Brain microvascular endothelial cell (primary cell): ENCODE data around the gene CFHR3.

ENCODE experiments used
- DNase-seq: peaks from one replicate; pipeline ENCODE4 v3.0.0-alpha.2; 2020
- H3K27ac ChIP-seq: fragments of 250-450 bp; sonication (Bioruptor Pico); 2 replicates; pipeline ENCODE4 v1.5.1; 2020; ENCODE audit warnings: mild to moderate bottlenecking, moderate library complexity
- H3K27me3 ChIP-seq: fragments of 250-450 bp; sonication (Bioruptor Pico); replicated peaks from 2 replicates; pipeline ENCODE4 v1.5.1; 2020; ENCODE audit warnings: mild to moderate bottlenecking
- H3K36me3 ChIP-seq: fragments of 250-450 bp; sonication (Bioruptor Pico); replicated peaks from 2 replicates; pipeline ENCODE4 v1.5.1; 2020; ENCODE audit warnings: mild to moderate bottlenecking
- H3K4me3 ChIP-seq: 2 replicates; pipeline ENCODE4 v1.5.1; 2011; ENCODE audit warnings: low read depth, mild to moderate bottlenecking, control low read depth, low read length, moderate library complexity
- in situ Hi-C: cut with HindIII; loops from 2 replicates; pipeline ENCODE4 v1.10.0; 2017; ENCODE audit warnings: low sequenced_read_pairs, low pct_ligation_motif_present
- TF ChIP-seq, protein P1 (sequence below): IDR thresholded peaks from 2 replicates; pipeline ENCODE4 v1.5.1; 2011; ENCODE audit warnings: low read depth, mild to moderate bottlenecking, moderate library complexity, low read length, control low read depth, inconsistent platforms; ENCODE audit errors: missing control alignments

CFHR3 gene

GRCh38 chr1:196774603-196775002, at the start of gene CFHR3:
Gene CFHR3 (plus strand): TSS chr1:196774840. CDS start chr1:196774887, 47 bp downstream.
- DNase-seq: no peak
- no peak within 1 kb of the TSS for H3K4me3 ChIP-seq
- no peaks in the 10 kb centered on the region for H3K36me3 ChIP-seq
- in situ Hi-C loops: no loop called here
- H3K27me3 ChIP-seq: no peaks in the 10 kb centered on the region
- TF ChIP-seq, protein P1, sequence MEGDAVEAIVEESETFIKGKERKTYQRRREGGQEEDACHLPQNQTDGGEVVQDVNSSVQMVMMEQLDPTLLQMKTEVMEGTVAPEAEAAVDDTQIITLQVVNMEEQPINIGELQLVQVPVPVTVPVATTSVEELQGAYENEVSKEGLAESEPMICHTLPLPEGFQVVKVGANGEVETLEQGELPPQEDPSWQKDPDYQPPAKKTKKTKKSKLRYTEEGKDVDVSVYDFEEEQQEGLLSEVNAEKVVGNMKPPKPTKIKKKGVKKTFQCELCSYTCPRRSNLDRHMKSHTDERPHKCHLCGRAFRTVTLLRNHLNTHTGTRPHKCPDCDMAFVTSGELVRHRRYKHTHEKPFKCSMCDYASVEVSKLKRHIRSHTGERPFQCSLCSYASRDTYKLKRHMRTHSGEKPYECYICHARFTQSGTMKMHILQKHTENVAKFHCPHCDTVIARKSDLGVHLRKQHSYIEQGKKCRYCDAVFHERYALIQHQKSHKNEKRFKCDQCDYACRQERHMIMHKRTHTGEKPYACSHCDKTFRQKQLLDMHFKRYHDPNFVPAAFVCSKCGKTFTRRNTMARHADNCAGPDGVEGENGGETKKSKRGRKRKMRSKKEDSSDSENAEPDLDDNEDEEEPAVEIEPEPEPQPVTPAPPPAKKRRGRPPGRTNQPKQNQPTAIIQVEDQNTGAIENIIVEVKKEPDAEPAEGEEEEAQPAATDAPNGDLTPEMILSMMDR: no peak
- no peak within 1 kb of the TSS for H3K27ac ChIP-seq

DNA sequence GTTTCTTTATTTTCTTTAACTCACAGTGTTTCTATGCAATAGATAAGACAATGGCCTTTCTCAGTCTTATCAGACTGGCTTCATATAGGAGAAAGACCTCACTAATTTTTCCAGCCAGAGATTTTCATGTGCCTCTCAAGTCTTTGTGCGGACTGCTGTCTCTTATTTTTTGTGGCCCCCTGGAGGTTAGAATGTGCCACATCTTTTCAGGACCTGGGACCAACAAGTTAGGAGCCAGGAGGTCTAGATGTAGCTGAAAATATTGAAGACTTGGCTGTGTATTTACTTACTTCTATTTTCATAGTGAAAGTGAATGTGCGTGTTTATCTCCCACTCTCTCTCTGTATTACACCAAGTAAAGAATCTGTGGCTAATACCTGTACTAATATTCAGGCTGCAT, 42.1 kb upstream of the CFHR3 start:
- in situ Hi-C loops: no loop called here
- Histone ChIP-seq H3K36me3 (peaks cover 2% of the 10 kb centered on the region), H3K27ac (no peak overlapping the region), H3K4me3 (no peak overlapping the region), H3K27me3 (no peaks in the 10 kb centered on the region)
- TF ChIP-seq, protein P1: peak; percentile 53
- DNase-seq: no peak

- no peaks in the 10 kb centered on the region for H3K27me3 ChIP-seq
- no peak overlapping the region for H3K4me3 ChIP-seq
- TF ChIP-seq, protein P1: no peak
- DNase-seq: peak; percentile 28
- no peak overlapping the region for H3K27ac ChIP-seq
- in situ Hi-C loops: no loop called here
- peaks cover 9% of the 10 kb centered on the region for H3K36me3 ChIP-seq
Measured at GRCh38 chr1:196733091-196733970, 41.3 kb upstream of the CFHR3 start.

GRCh38 chr1:196734006-196734405, 40.6 kb upstream of the CFHR3 start:
- Histone ChIP-seq H3K27ac (no peak overlapping the region), H3K27me3 (no peaks in the 10 kb centered on the region), H3K36me3 (peaks cover 15% of the 10 kb centered on the region), H3K4me3 (no peak overlapping the region)
- in situ Hi-C loops: no loop called here
- DNase-seq: no peak
- TF ChIP-seq, protein P1: no peak

GRCh38 chr1:196734460-196734859, 40.2 kb upstream of the CFHR3 start:
- no peak for DNase-seq
- H3K36me3 ChIP-seq: peaks cover 20% of the 10 kb centered on the region
- TF ChIP-seq, protein P1: no peak
- no peak overlapping the region for H3K27ac ChIP-seq
- H3K4me3 ChIP-seq: no peak overlapping the region
- in situ Hi-C loops: no loop called here
- no peaks in the 10 kb centered on the region for H3K27me3 ChIP-seq

- Histone ChIP-seq H3K36me3 (peaks cover 28% of the 10 kb centered on the region), H3K4me3 (no peak overlapping the region), H3K27ac (no peak overlapping the region), H3K27me3 (no peaks in the 10 kb centered on the region)
- in situ Hi-C loops: no loop called here
- TF ChIP-seq, protein P1: no peak
- DNase-seq: no peak
Measured at GRCh38 chr1:196738730-196739129, 35.9 kb upstream of the CFHR3 start.
